BJ (cell line): ENCODE data around the gene UQCC3. TPM values are rescaled to one million over a fixed set of nuclear protein-coding genes. Genes with fewer than 3 reads are reported as not detected.
"Not testable (repeated sequence)": the region's sequence is repeated elsewhere in the genome, so short reads cannot be mapped to it uniquely, and the experiment has no call there.

Experiments
- CTCF ChIA-PET: fragments of 350-600 bp; formaldehyde crosslinking; extraction: SDS; loops from one replicate; lab custom pipeline; 2021; ENCODE audit warnings: antibody characterized with exemption, inconsistent platforms; lab: Yijun Ruan, JAX
- POLR2A ChIA-PET: fragments of 300-600 bp; sonication (Branson Sonifier 250); formaldehyde crosslinking; extraction: SDS; loops from one replicate; lab custom pipeline; 2021; ENCODE audit warnings: antibody characterized with exemption; lab: Charles Lee
- DNase-seq: peaks from one replicate; pipeline ENCODE4 v3.0.0-alpha.2; 2011; ENCODE audit warnings: low read depth
- H3K27me3 ChIP-seq: 2 replicates; pipeline ENCODE4 v1.6.0; 2011; ENCODE audit warnings: low read length; ENCODE audit not compliant: control insufficient read depth, insufficient read depth
- H3K36me3 ChIP-seq: 2 replicates; pipeline ENCODE4 v1.5.1; 2011; ENCODE audit warnings: low read length; ENCODE audit not compliant: control insufficient read depth, insufficient read depth
- H3K4me3 ChIP-seq: 2 replicates; pipeline ENCODE4 v1.5.1; 2011; ENCODE audit warnings: low read depth, mild to moderate bottlenecking, control low read depth, low read length
- CTCF ChIP-seq: IDR thresholded peaks from 2 replicates; pipeline ENCODE4 v1.5.1; 2011; ENCODE audit warnings: low read depth, mild to moderate bottlenecking, control low read depth, inconsistent platforms, low read length, moderate library complexity; ENCODE audit not compliant: insufficient read depth
- polyA plus RNA-seq: library from polyadenylated mRNA; depleted of rRNA; stranded (reverse); fragments of >200 nt; gene quantifications from 2 replicates; pipeline ENCODE4 v1.2.3, GENCODE V29; 2011

Gene UQCC3
- polyA plus RNA-seq, 1 experiment: 6.9 TPM

GRCh38 chr11:62687508-62688396 is 16.3 kb downstream of the UQCC3 start:
- ChIA-PET POLR2A (no interaction called here), CTCF (interaction anchor here (2.6 to 4.0 kb wide), 2 partner anchors 11 to 95 kb away, joined by 5 to 13 read pairs; partner anchors contain the start of gene TUT1)
- peak overlapping the region; percentile 5; the same call in 1 of the 2 replicates for H3K4me3 ChIP-seq
- TF ChIP-seq CTCF: no peak
- H3K27me3 ChIP-seq: no peaks in the 10 kb centered on the region
- peaks cover 13% of the 10 kb centered on the region for H3K36me3 ChIP-seq
- no peak for DNase-seq

DNA sequence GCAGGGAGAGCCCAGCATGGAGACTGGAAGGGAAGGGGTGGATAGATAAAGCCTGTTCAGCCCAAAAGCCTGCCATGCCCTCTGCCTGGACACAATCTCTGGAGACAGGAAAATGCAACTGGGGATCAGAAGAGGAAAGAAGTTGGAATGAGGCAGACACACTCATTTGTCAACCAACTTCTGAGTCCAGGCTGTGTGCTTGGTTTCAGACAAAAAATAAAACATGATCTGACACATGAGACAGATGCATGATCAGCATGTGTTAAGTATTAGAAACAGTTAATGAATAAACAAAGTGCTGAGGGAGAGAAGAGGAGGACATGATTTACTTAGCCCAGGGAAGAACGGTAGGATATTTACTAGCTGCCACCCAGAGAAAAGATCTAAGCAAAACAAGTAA is 17.0 kb downstream of the UQCC3 start:
- CTCF ChIA-PET: interaction anchor here (1.5 to 4.0 kb wide), 6 partner anchors 11 to 98 kb away, joined by 3 to 13 read pairs (median 6); partner anchors contain the start of genes C11orf98, CSKMT, LBHD1 and TMEM179B
- Histone ChIP-seq H3K27me3 (no peaks in the 10 kb centered on the region), H3K36me3 (peaks cover 16% of the 10 kb centered on the region), H3K4me3 (peak overlapping the region; percentile 0)
- DNase-seq: no peak
- TF ChIP-seq CTCF: no peak
- POLR2A ChIA-PET: interaction anchor here (1.1 to 1.5 kb wide), 2 partner anchors 24 to 115 kb away, joined by 5 to 7 read pairs; partner anchors contain the start of genes C11orf98, CSKMT and EEF1G

DNA sequence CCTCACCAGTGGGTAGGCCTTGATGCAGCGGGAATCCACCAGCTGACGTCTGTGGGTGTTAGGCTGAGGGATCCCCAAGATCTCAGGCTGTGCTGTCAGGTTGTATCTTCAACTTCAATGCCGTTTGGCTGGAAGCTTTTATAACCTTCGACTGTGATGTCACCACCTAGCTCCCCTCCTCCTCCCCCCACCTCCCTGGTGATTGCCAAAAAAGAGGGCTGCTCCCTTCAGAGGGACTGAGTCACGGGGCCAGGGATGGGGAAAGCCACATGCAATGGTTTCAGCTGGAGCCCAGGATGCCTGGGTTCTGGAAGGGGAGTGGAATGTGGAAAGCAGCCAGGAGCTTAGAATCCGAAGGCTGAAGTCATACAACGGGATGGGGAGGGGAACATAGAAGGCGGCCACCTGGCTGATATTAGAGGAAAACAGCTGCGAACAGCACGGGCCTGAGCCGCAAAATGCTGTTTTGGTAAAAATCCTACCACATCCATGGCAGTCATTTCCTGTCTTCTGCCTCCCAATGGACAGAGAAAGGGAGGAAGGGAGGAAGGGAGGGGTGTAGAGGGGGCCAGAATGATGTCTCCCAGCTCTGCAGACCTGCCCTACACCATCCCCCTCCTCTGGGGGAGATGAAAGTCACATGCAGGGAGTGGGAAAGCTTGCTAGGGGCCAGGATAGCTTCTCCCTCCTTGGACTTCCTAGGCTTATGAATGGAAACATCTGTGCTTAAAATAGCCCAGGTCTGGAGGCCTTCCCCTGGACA is 18.1 kb downstream of the UQCC3 start, which contains the start of gene LRRN4CL:
TSS of gene LRRN4CL (minus strand) at position 110 of the 763 bp plus-strand sequence. CDS start 1,022 bp downstream, outside the sequence.
- peak; percentile 91 for DNase-seq
- Histone ChIP-seq H3K4me3 (peak within 1 kb of the TSS; percentile 16), H3K27me3 (no peaks in the 10 kb centered on the region), H3K36me3 (peaks cover 16% of the 10 kb centered on the region)
- CTCF ChIA-PET: interaction anchor here (0.7 to 4.0 kb wide), 11 partner anchors 9 to 192 kb away, joined by 3 to 33 read pairs (median 5); partner anchors contain the start of genes C11orf98, CSKMT, LBHD1 and TMEM179B
- POLR2A ChIA-PET: interaction anchor here (0.6 to 1.5 kb wide), 6 partner anchors 18 to 295 kb away, joined by 3 to 7 read pairs (median 3); partner anchors contain the start of genes C11orf98, CSKMT, EEF1G and LBHD1
- TF ChIP-seq CTCF: no peak

GRCh38 chr11:62693624-62694023 is 22.2 kb downstream of the UQCC3 start:
- POLR2A ChIA-PET, H3K4me3 ChIP-seq, DNase-seq, H3K27me3 ChIP-seq: not testable (repeated sequence)
- peaks cover 16% of the 10 kb centered on the region for H3K36me3 ChIP-seq
- CTCF ChIA-PET: interaction anchor here (0.6 to 3.8 kb wide), 15 partner anchors 13 to 299 kb away, joined by 3 to 40 read pairs (median 4); partner anchors contain the start of genes HNRNPUL2, LBHD1, MTA2 and UBXN1

- ChIA-PET CTCF (interaction anchor here (0.7 to 3.8 kb wide), 23 partner anchors 8 to 313 kb away, joined by 3 to 40 read pairs (median 4); partner anchors contain the start of genes B3GAT3, HNRNPUL2, LBHD1 and UBXN1), POLR2A (no interaction called here)
- TF ChIP-seq CTCF: peak; percentile 88
- no peak overlapping the region for H3K4me3 ChIP-seq
- no peak for DNase-seq
- no peaks in the 10 kb centered on the region for H3K27me3 ChIP-seq
- peaks cover 16% of the 10 kb centered on the region for H3K36me3 ChIP-seq
These were observed 23.1 kb downstream of the UQCC3 start for GRCh38 chr11:62694455-62695167.
